HEK293T (cell line): ENCODE measurements around the gene HOXA5.

Source experiments
- CTCF ChIA-PET: fragments of 350-600 bp; formaldehyde crosslinking; extraction: SDS; loops from one replicate; lab custom pipeline; 2021; ENCODE audit warnings: antibody characterized with exemption, inconsistent platforms; lab: Yijun Ruan, JAX
- POLR2A ChIA-PET: fragments of 350-600 bp; formaldehyde crosslinking; extraction: SDS; loops from one replicate; lab custom pipeline; 2020; ENCODE audit warnings: antibody characterized with exemption, inconsistent platforms; lab: Yijun Ruan, JAX
- DNase-seq: peaks from one replicate; pipeline ENCODE4 v3.0.0; 2012; ENCODE audit warnings: mixed read lengths; ENCODE audit errors: extremely low spot score
- ARNT ChIP-seq: fragments of 450-650 bp; IDR thresholded peaks from 2 replicates; pipeline ENCODE4 v1.6.1; 2017; ENCODE audit warnings: mild to moderate bottlenecking
- BHLHE40 ChIP-seq: fragments of 450-650 bp; IDR thresholded peaks from 2 replicates; pipeline ENCODE4 v1.6.1; 2016; ENCODE audit warnings: mild to moderate bottlenecking, moderate library complexity, borderline replicate concordance
- CTBP1 ChIP-seq: fragments of 450-650 bp; IDR thresholded peaks from 2 replicates; pipeline ENCODE4 v1.6.1; 2016; ENCODE audit warnings: borderline replicate concordance
- ELF4 ChIP-seq: fragments of 450-650 bp; IDR thresholded peaks from 2 replicates; pipeline ENCODE4 v1.6.1; 2017; ENCODE audit warnings: antibody characterized with exemption
- FOXA1 ChIP-seq: fragments of 450-650 bp; IDR thresholded peaks from 2 replicates; pipeline ENCODE4 v1.6.1; 2016; ENCODE audit warnings: mild to moderate bottlenecking
- FOXK2 ChIP-seq: fragments of 450-650 bp; IDR thresholded peaks from 2 replicates; pipeline ENCODE4 v1.6.1; 2016; ENCODE audit warnings: mild to moderate bottlenecking
- FOXM1 ChIP-seq: fragments of 450-650 bp; IDR thresholded peaks from 2 replicates; pipeline ENCODE4 v1.6.1; 2017; ENCODE audit warnings: mild to moderate bottlenecking, borderline replicate concordance
- HDGF ChIP-seq: fragments of 450-650 bp; IDR thresholded peaks from 2 replicates; pipeline ENCODE4 v1.6.1; 2017; ENCODE audit warnings: antibody characterized with exemption, borderline replicate concordance
- L3MBTL2 ChIP-seq: fragments of 450-650 bp; conservative IDR thresholded peaks from 2 replicates; pipeline ENCODE4 v1.6.1; 2016; ENCODE audit warnings: mild to moderate bottlenecking
- LEF1 ChIP-seq: fragments of 450-650 bp; IDR thresholded peaks from 2 replicates; pipeline ENCODE4 v1.6.1; 2017; ENCODE audit warnings: mild to moderate bottlenecking, borderline replicate concordance
- NFRKB ChIP-seq: fragments of 450-650 bp; IDR thresholded peaks from 2 replicates; pipeline ENCODE4 v1.6.1; 2016; ENCODE audit warnings: mild to moderate bottlenecking, moderate library complexity
- SP1 ChIP-seq: fragments of 450-650 bp; IDR thresholded peaks from 2 replicates; pipeline ENCODE4 v1.6.1; 2017
- SUZ12 ChIP-seq: fragments of 450-650 bp; IDR thresholded peaks from 2 replicates; pipeline ENCODE4 v1.6.1; 2016; ENCODE audit warnings: mild to moderate bottlenecking
- TARDBP ChIP-seq: fragments of 450-650 bp; IDR thresholded peaks from 2 replicates; pipeline ENCODE4 v1.6.1; 2016
- ZNF384 ChIP-seq: fragments of 450-650 bp; IDR thresholded peaks from 2 replicates; pipeline ENCODE4 v1.6.1; 2016
- TF ChIP-seq, protein P1 (sequence below): fragments of 450-650 bp; IDR thresholded peaks from 2 replicates; pipeline ENCODE4 v1.6.1; 2016

Gene HOXA5

DNA sequence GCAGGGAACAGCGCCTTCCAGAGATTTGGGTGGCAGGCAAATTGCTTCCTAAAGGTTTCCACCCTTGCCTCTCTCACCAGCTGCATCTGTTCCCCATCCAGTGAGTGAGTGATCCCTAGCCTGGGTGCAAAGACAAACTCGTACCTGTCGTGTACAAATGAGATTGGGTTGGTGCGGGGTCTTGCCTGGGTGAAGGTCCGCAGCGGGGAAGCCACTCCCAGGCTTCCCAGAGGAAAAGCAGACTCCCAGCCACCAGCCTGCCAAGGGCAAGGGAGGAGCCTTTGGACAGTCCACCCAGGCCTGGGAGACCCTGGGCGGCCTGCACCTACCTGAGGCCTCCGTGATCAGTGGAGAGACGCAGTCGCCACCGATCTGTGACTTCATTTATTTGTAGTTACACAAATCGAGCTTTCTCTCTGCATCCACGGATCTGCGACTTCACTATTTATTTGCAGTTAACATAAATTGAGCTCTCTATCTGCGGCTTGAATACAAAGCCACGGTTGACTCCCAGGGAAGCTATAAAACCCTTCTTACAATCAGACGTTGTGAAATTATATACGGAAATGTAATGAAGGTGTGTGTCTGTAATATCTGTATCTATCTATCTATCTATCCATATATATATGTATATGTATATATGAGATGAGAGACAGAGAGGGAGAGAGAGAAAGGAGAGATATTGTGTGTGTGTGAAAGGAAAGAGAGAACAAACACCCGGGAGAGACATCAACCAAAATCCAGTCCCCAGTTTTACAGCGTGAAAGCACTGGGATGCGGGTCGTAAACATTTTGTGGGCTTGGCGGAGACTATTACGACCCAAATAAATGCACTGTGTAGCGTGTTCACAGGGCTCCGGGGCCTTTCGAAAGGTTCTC lies 16.0 kb upstream of the HOXA5 start:
- TF ChIP-seq L3MBTL2 = no peak; the same call in 1 of the 2 replicates
- TF ChIP-seq CTBP1 = peak; percentile 79; the same call in 1 of the 2 replicates
- no peak for DNase-seq
- ChIA-PET CTCF (interaction anchor here (0.6 to 1.5 kb wide), 6 partner anchors 9 to 790 kb away, joined by 3 to 8 read pairs (median 4); no protein-coding TSS in a partner anchor), POLR2A (interaction anchor here (0.6 to 17.5 kb wide), 11 partner anchors 9 to 958 kb away, joined by 3 to 367 read pairs (median 4); partner anchors contain the start of genes CBX3, HOXA10, HOXA11 and HOXA5)

DNA sequence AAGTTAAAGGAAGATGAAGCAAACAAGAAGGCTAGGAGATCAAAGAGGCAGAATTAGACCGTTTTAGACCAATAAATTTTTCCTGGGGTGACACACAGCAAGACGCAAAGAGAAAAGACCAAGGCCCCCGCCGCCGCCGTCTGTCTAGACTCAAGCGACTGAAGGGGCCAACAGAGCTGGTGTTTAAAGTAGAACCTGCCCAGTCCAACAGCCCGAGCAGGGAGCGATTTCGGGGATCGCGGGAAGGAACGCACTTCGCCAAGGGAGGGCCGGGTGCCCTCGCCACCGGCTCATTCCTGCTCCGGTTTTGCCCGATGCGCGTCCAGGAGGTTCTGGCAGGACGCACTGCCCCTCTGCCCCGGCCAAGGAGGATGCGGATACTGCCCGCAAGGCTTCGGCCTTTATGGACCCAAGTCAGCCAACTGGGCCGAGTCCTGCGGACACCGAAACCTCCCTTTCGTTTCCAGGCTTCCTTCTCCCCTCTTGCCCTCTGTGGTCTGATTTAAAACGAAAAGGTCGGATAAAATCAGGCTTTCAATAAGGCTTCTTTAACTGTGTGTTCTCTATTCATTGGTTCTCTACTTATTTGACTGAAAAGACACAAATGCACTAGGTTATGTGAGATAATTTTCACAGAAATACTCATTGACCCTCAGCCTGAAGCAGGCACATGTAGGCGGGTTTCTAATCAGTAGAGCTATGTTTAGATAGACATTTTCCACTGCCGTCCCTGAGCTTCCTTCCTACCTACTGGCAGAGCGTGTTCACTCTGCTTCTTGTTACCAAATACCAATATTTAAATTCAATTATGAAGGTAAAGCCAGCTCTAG lies 15.2 kb upstream of the HOXA5 start:
- DNase-seq = no peak
- no peak for TF ChIP-seq SUZ12
- TF ChIP-seq, protein P1, sequence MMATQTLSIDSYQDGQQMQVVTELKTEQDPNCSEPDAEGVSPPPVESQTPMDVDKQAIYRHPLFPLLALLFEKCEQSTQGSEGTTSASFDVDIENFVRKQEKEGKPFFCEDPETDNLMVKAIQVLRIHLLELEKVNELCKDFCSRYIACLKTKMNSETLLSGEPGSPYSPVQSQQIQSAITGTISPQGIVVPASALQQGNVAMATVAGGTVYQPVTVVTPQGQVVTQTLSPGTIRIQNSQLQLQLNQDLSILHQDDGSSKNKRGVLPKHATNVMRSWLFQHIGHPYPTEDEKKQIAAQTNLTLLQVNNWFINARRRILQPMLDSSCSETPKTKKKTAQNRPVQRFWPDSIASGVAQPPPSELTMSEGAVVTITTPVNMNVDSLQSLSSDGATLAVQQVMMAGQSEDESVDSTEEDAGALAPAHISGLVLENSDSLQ = 0 out of 2 replicates have a peak, but pooled peaks have one; percentile 32
- CTCF ChIA-PET = interaction anchor here (0.6 to 1.5 kb wide), 6 partner anchors 8 to 789 kb away, joined by 3 to 8 read pairs (median 4); no protein-coding TSS in a partner anchor
- POLR2A ChIA-PET = interaction anchor here (0.6 to 17.5 kb wide), 12 partner anchors 8 to 960 kb away, joined by 3 to 367 read pairs (median 5); partner anchors contain the start of genes CBX3, HOXA10, HOXA11 and HOXA5

DNA sequence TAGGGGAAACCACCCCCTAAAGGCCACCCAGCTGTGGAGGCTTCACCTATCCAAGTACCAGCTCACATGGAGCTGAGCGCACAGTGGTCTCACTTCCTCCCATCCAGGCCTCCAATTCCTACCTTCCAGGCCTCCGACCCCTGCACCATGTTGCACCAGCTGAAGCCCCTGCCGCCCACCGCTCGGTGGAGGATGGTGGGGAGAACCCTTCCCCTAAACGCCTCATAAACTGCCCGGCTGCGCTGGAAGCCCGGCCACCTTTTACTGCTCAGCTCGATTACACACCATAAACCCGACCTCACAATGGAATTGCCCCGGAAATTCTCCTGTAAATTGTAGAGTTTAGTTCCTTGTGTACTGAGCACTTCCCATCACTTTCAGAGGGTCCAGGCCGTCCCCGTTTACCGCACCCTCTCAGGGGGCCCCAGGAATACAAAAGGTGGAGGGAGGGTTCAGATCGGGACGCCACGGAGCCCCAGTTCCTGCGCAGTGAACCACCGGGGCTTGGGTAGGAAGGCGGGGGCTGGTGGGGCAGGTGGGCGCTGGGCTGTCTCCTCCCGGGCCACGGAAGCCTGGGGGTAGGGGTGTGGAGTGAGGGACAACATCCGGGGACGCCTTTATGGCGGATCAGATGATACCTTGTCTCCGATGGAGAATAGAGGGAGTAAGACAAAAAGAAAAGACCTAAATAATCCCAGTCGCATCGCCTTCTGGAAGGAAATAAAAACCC lies 14.4 kb upstream of the HOXA5 start:
- TF ChIP-seq SP1 = no peak
- no peak for TF ChIP-seq LEF1
- TF ChIP-seq FOXM1 = no peak
- TF ChIP-seq TARDBP = no peak
- no peak for TF ChIP-seq ARNT
- no peak for TF ChIP-seq NFRKB
- TF ChIP-seq, protein P1 = no peak
- no peak for TF ChIP-seq L3MBTL2
- no peak for TF ChIP-seq CTBP1
- TF ChIP-seq FOXA1 = no peak
- no peak for TF ChIP-seq BHLHE40
- no peak for TF ChIP-seq HDGF
- no peak for TF ChIP-seq ELF4
- no peak for TF ChIP-seq ZNF384
- no peak for TF ChIP-seq FOXK2
- TF ChIP-seq SUZ12 = no peak
- DNase-seq = no peak
- POLR2A ChIA-PET = interaction anchor here (0.5 to 17.5 kb wide), 7 partner anchors 8 to 960 kb away, joined by 3 to 367 read pairs (median 14); partner anchors contain the start of genes HOXA1, HOXA10, HOXA11 and HOXA6
- CTCF ChIA-PET = interaction anchor here (0.7 to 1.4 kb wide), 3 partner anchors 13 to 788 kb away, joined by 3 to 4 read pairs (median 3); partner anchors contain the start of gene HOXA5

DNA sequence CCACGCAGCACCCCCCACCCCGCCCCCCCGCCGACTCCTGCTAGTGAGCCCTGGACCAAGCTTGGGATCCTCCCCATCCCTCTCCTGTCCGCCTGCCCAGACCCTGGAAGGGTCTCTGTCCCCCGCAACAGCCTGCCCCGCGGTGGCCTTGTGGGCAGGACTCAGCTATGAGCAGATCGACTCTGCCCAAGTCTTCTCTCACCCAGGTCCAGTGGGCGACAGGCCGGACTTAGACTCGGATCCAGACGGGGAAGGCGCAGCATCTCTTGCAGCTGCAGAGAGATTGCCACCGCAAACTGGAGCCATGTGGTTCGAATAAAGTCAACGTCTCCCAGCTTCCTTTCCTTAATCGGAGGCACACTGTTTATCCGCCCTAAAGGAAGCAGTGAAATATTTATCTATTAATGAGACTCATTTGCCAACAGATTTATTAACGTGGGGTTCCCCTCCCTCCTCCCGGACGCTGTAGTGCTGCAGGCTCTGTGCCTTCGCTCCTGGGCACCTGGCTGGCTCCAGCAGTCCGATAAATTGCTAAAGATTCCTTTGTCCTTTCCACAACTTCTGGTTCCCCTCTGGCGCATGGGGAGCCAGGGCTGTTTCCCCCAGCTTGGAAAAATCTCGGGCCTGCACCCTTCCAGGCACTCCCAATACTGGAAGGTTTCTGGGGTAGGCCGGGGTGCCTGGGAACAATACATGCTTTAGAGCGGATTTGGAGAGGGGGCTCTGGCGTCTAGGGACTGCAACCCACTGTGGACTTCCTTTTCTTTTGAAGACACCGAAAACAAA lies 13.6 kb upstream of the HOXA5 start:
- ChIA-PET CTCF (interaction anchor here (0.7 to 1.4 kb wide), 3 partner anchors 13 to 787 kb away, joined by 3 to 4 read pairs (median 4); partner anchors contain the start of gene HOXA5), POLR2A (interaction anchor here (0.5 to 17.5 kb wide), 26 partner anchors 9 to 1302 kb away, joined by 3 to 367 read pairs (median 3); partner anchors contain the start of genes HOXA1, HOXA10, HOXA11 and HOXA5)
- TF ChIP-seq ARNT (no peak), SP1 (no peak), BHLHE40 (no peak), TARDBP (no peak), LEF1 (no peak), HDGF (no peak), ZNF384 (no peak), FOXM1 (no peak), ELF4 (no peak), SUZ12 (no peak), CTBP1 (no peak), FOXK2 (no peak), FOXA1 (no peak), NFRKB (no peak), L3MBTL2 (no peak)
- TF ChIP-seq, protein P1 = no peak
- DNase-seq = no peak
